PC-3 (cell line): ENCODE data around the gene APCDD1. TPM values are rescaled to one million over a fixed set of nuclear protein-coding genes. Genes with fewer than 3 reads are reported as not detected.

Source experiments
- ATAC-seq: fragments of 200-7000 bp; cut with Tn5 transposase; 2 replicates; pipeline ENCODE4 v1.9.1; 2020; ENCODE audit warnings: mild to moderate bottlenecking, moderate library complexity
- BruUV-seq: library from RNA; stranded (reverse); fragments of 400-500 nt; replicated peaks from 2 replicates; lab custom pipeline; 2021; lab: Mats Ljungman, UMichigan
- CTCF ChIA-PET: fragments of 300-600 bp; sonication (Branson Sonifier 250); formaldehyde crosslinking; loops from one replicate; lab custom pipeline; 2022; ENCODE audit warnings: antibody characterized with exemption; lab: Charles Lee
- POLR2A ChIA-PET: fragments of 300-600 bp; sonication (Branson Sonifier 250); formaldehyde crosslinking; loops from one replicate; lab custom pipeline; 2022; ENCODE audit warnings: antibody characterized with exemption; ENCODE audit not compliant: unreplicated experiment; lab: Charles Lee
- DNase-seq: peaks from one replicate; pipeline ENCODE4 v3.0.0-alpha.2; 2015
- H2AFZ ChIP-seq: fragments of 300-600 bp; sonication (generic); 2 replicates; pipeline ENCODE4 v1.6.0; 2016; ENCODE audit warnings: antibody characterized with exemption, low read length
- H3F3A ChIP-seq: fragments of 300-600 bp; sonication (generic); one replicate; pipeline ENCODE4 v1.6.0; 2017; ENCODE audit warnings: antibody characterized with exemption, low read length, control low read depth, mild to moderate bottlenecking; ENCODE audit not compliant: unreplicated experiment
- H3K27ac ChIP-seq: fragments of 300-600 bp; sonication (generic); 2 replicates; pipeline ENCODE4 v1.5.1; 2016; ENCODE audit warnings: mild to moderate bottlenecking, low read length
- H3K27me3 ChIP-seq: fragments of 300-600 bp; sonication (generic); 2 replicates; pipeline ENCODE4 v1.6.1; 2016; ENCODE audit warnings: low read length, mixed read lengths
- H3K36me3 ChIP-seq: fragments of 300-600 bp; sonication (generic); 2 replicates; pipeline ENCODE4 v1.6.1; 2016; ENCODE audit warnings: low read depth, mixed run types, low read length, mixed read lengths
- H3K4me1 ChIP-seq: fragments of 300-600 bp; sonication (generic); 2 replicates; pipeline ENCODE4 v1.5.1; 2016; ENCODE audit warnings: low read length; ENCODE audit not compliant: insufficient read depth
- H3K4me2 ChIP-seq: fragments of 300-600 bp; sonication (generic); 2 replicates; pipeline ENCODE4 v1.6.0; 2016; ENCODE audit warnings: low read length
- H3K4me3 ChIP-seq: fragments of 300-600 bp; sonication (generic); 2 replicates; pipeline ENCODE4 v1.5.1; 2016; ENCODE audit warnings: mild to moderate bottlenecking, low read length, mixed read lengths
- H3K79me2 ChIP-seq: fragments of 300-600 bp; sonication (generic); 2 replicates; pipeline ENCODE4 v1.6.1; 2017; ENCODE audit warnings: low read length, mixed read lengths
- H3K9ac ChIP-seq: fragments of 300-600 bp; sonication (generic); 2 replicates; pipeline ENCODE4 v1.6.0; 2016; ENCODE audit warnings: mild to moderate bottlenecking, low read length
- H3K9me2 ChIP-seq: fragments of 300-600 bp; sonication (generic); replicated peaks from 2 replicates; pipeline ENCODE4 v1.6.1; 2016; ENCODE audit warnings: mixed run types, low read length, mixed read lengths
- H3K9me3 ChIP-seq: fragments of 300-600 bp; sonication (generic); 2 replicates; pipeline ENCODE4 v1.6.1; 2016; ENCODE audit warnings: low read length, mixed read lengths
- H4K20me1 ChIP-seq: fragments of 300-600 bp; sonication (generic); 2 replicates; pipeline ENCODE4 v1.6.1; 2016; ENCODE audit warnings: low read length, mixed read lengths
- CTCF ChIP-seq: fragments of 300-600 bp; sonication (generic); conservative IDR thresholded peaks from 2 replicates; pipeline ENCODE4 v1.5.1; 2017; ENCODE audit warnings: antibody characterized with exemption, low read depth, mild to moderate bottlenecking, low read length
- EZH2 ChIP-seq: fragments of 300-600 bp; sonication (generic); IDR thresholded peaks from one replicate; pipeline ENCODE4 v1.6.1; 2017; ENCODE audit warnings: antibody characterized with exemption, mild to moderate bottlenecking, low read length; ENCODE audit not compliant: unreplicated experiment
- EZH2phosphoT487 ChIP-seq: fragments of 300-600 bp; sonication (generic); IDR thresholded peaks from 2 replicates; pipeline ENCODE4 v1.6.1; 2018; ENCODE audit warnings: mild to moderate bottlenecking, antibody characterized with exemption, low read length, borderline replicate concordance
- intact Hi-C: fragments of 100-400 bp; cut with micrococcal nuclease; formaldehyde crosslinking; loops from 2 replicates; pipeline ENCODE4 v1.9.0; 2023
- total RNA-seq: library from RNA; depleted of rRNA; stranded (reverse); fragments of >200 nt; gene quantifications from 2 replicates; pipeline ENCODE4 v1.2.3, GENCODE V29; 2014

APCDD1 gene
- total RNA-seq, 1 experiment from 2014 or later: not detected

- intact Hi-C loops: no loop called here
- ATAC-seq: no peak
- POLR2A ChIA-PET: no interaction called here
Observed at GRCh38 chr18:10486362-10486761, 31.9 kb downstream of the APCDD1 start.

GRCh38 chr18:10487154-10487553 lies 32.7 kb downstream of the APCDD1 start:
- H3K27ac ChIP-seq: no peak overlapping the region
- ChIA-PET POLR2A (no interaction called here), CTCF (no interaction called here)
- ATAC-seq: no peak
- no peak overlapping the region for H2AFZ ChIP-seq
- H3K4me3 ChIP-seq: no peak overlapping the region
- no peak for DNase-seq
- H4K20me1 ChIP-seq: no peaks in the 10 kb centered on the region
- H3K9ac ChIP-seq: no peak overlapping the region
- no peaks in the 10 kb centered on the region for H3K9me3 ChIP-seq
- no peaks in the 10 kb centered on the region for H3K9me2 ChIP-seq
- no peaks in the 10 kb centered on the region for H3F3A ChIP-seq
- H3K4me1 ChIP-seq: no peaks in the 10 kb centered on the region
- no peaks in the 10 kb centered on the region for H3K79me2 ChIP-seq
- H3K27me3 ChIP-seq: peaks cover 64% of the 10 kb centered on the region
- H3K4me2 ChIP-seq: no peak overlapping the region
- BruUV-seq: no TSS peak
- intact Hi-C loops: no loop called here
- H3K36me3 ChIP-seq: no peaks in the 10 kb centered on the region
- TF ChIP-seq EZH2: no peak
- no peak for TF ChIP-seq CTCF
- TF ChIP-seq EZH2phosphoT487: no peak

More at GRCh38 chr18:10486362-10486761, 31.9 kb downstream of the APCDD1 start:
- DNase-seq: no peak
- H3K9ac ChIP-seq: no peak overlapping the region
- no peaks in the 10 kb centered on the region for H3K79me2 ChIP-seq
- H3F3A ChIP-seq: no peaks in the 10 kb centered on the region
- no TSS peak for BruUV-seq
- H3K36me3 ChIP-seq: no peaks in the 10 kb centered on the region
- no peaks in the 10 kb centered on the region for H3K9me3 ChIP-seq
- H3K4me3 ChIP-seq: no peak overlapping the region
- no peak overlapping the region for H2AFZ ChIP-seq
- CTCF ChIA-PET: no interaction called here
- H4K20me1 ChIP-seq: no peaks in the 10 kb centered on the region
- H3K4me2 ChIP-seq: no peak overlapping the region
- H3K27ac ChIP-seq: no peak overlapping the region
- TF ChIP-seq CTCF (no peak), EZH2phosphoT487 (no peak), EZH2 (no peak)
- no peaks in the 10 kb centered on the region for H3K9me2 ChIP-seq
- H3K27me3 ChIP-seq: peaks cover 72% of the 10 kb centered on the region
- H3K4me1 ChIP-seq: no peaks in the 10 kb centered on the region

GRCh38 chr18:10488017-10488416 lies 33.6 kb downstream of the APCDD1 start:
- no peak overlapping the region for H3K9ac ChIP-seq
- peaks cover 64% of the 10 kb centered on the region for H3K27me3 ChIP-seq
- no peaks in the 10 kb centered on the region for H4K20me1 ChIP-seq
- no peaks in the 10 kb centered on the region for H3K36me3 ChIP-seq
- H3K79me2 ChIP-seq: no peaks in the 10 kb centered on the region
- H3K27ac ChIP-seq: no peak overlapping the region
- BruUV-seq: no TSS peak
- ATAC-seq (no peak), DNase-seq (no peak)
- H3K4me1 ChIP-seq: no peaks in the 10 kb centered on the region
- CTCF ChIA-PET: no interaction called here
- intact Hi-C loops: no loop called here
- H2AFZ ChIP-seq: no peak overlapping the region
- no peaks in the 10 kb centered on the region for H3K9me3 ChIP-seq
- no peak overlapping the region for H3K4me2 ChIP-seq
- H3K9me2 ChIP-seq: no peaks in the 10 kb centered on the region
- POLR2A ChIA-PET: no interaction called here
- no peaks in the 10 kb centered on the region for H3F3A ChIP-seq
- no peak overlapping the region for H3K4me3 ChIP-seq
- TF ChIP-seq EZH2phosphoT487 (no peak), CTCF (no peak), EZH2 (no peak)
